H1 (cell line): ENCODE measurements around the gene CCL26. TPM values are rescaled to one million over a fixed set of nuclear protein-coding genes. Genes with fewer than 3 reads are reported as not detected.

ENCODE experiments used
- BCL11A ChIP-seq, 2 experiments: IDR thresholded peaks; one replicate each; pipeline ENCODE4 v1.6.1; 2011; ENCODE audit warnings: low read depth in 2 of 2, low read length in 2 of 2, mild to moderate bottlenecking in 2 of 2
- CBX5 ChIP-seq: fragments of 300-800, 300-1000 bp; sonication (generic); IDR thresholded peaks from 2 replicates; pipeline ENCODE4 v1.7.1; 2016; ENCODE audit warnings: antibody characterized with exemption, low read length, low read depth
- CEBPB ChIP-seq: IDR thresholded peaks from 2 replicates; pipeline ENCODE4 v1.6.1; 2012; ENCODE audit warnings: low read depth, low read length
- polyA plus RNA-seq, 7 experiments: library from polyadenylated mRNA; depleted of rRNA in 3 of 7; stranded (reverse) in 5 of 7; unstranded in 2 of 7; fragments of >200 nt in 5 of 7; fragments of 200-250 nt in 2 of 7; gene quantifications; 1 replicate in 5 of 7; 2 replicates in 1 of 7; 4 replicates in 1 of 7; pipeline versions ENCODE4 v1.2.1 to v1.2.3, GENCODE V29; 2011 to 2013; ENCODE audit warnings: missing spikeins in 2 of 7, mixed read lengths in 2 of 7
- total RNA-seq: library from RNA; stranded (reverse); fragmentation: NEBNext Ultra II Directional; extraction: Animal tissue kit (Norgen Biotek cat#: 25700); gene quantifications from 2 replicates; pipeline ENCODE4 v1.2.1, GENCODE V29; 2021
- TF ChIP-seq, protein P1 (sequence below), 3 experiments: IDR thresholded peaks; 1 replicate in 2 of 3; 2 replicates in 1 of 3; pipeline versions ENCODE4 v1.5.1 to v1.6.1; 2011; ENCODE audit warnings: low read length in 3 of 3, mild to moderate bottlenecking in 3 of 3, inconsistent platforms in 2 of 3, low read depth in 1 of 3, moderate library complexity in 1 of 3; ENCODE audit not compliant: insufficient read depth in 1 of 3; ENCODE audit errors: control extremely low read depth in 1 of 3

CCL26 gene
- total and polyA plus RNA-seq, 2 of the 8 experiments (the other 6 are each of a cell fraction or from before 2014, with no cell fraction given) = 8.7 to 14.9 TPM

DNA sequence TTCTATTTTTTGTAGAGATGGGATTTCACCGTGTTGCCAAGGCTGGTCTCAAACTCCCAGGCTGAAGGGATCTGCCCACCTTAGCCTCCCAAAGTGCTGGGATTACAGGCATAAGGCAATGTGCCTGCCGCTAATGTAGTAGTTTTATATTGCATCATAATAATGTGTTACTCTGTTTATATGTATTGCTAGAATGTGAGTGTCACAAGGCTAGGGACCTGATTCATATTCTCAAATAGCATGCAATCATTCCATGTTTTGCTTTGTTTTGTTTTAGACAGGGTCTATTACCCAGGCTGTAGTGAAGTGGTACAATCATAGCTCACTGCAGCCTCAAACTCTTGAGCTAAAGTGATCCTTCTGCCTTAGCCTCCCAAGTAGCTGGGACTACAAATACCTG is 13.5 kb downstream of the CCL26 start (continued):
- no peak for TF ChIP-seq BCL11A (IDR thresholded peaks at IDR 0.05; ENCODE audit: low read depth in 2 of 2, low read length in 2 of 2)
- no peak for TF ChIP-seq CBX5
- no peak for TF ChIP-seq CEBPB
- TF ChIP-seq, protein P1, sequence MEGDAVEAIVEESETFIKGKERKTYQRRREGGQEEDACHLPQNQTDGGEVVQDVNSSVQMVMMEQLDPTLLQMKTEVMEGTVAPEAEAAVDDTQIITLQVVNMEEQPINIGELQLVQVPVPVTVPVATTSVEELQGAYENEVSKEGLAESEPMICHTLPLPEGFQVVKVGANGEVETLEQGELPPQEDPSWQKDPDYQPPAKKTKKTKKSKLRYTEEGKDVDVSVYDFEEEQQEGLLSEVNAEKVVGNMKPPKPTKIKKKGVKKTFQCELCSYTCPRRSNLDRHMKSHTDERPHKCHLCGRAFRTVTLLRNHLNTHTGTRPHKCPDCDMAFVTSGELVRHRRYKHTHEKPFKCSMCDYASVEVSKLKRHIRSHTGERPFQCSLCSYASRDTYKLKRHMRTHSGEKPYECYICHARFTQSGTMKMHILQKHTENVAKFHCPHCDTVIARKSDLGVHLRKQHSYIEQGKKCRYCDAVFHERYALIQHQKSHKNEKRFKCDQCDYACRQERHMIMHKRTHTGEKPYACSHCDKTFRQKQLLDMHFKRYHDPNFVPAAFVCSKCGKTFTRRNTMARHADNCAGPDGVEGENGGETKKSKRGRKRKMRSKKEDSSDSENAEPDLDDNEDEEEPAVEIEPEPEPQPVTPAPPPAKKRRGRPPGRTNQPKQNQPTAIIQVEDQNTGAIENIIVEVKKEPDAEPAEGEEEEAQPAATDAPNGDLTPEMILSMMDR (IDR thresholded peaks at IDR 0.05; ENCODE audit: control extremely low read depth in 1 of 3, insufficient read depth in 1 of 3, low read depth in 1 of 3, low read length in 3 of 3) = no peak
